NB4 (cell line): ENCODE results near the gene LYPLA2.

Experiments used
- CTCF ChIP-seq: IDR thresholded peaks from one replicate; pipeline ENCODE4 v1.5.1; 2012; ENCODE audit warnings: low read depth, low read length
- POLR2A ChIP-seq: IDR thresholded peaks from 2 replicates; pipeline ENCODE4 v1.6.1; 2011; ENCODE audit warnings: mild to moderate bottlenecking; ENCODE audit not compliant: insufficient read length; ENCODE audit errors: extremely low read depth

DNA sequence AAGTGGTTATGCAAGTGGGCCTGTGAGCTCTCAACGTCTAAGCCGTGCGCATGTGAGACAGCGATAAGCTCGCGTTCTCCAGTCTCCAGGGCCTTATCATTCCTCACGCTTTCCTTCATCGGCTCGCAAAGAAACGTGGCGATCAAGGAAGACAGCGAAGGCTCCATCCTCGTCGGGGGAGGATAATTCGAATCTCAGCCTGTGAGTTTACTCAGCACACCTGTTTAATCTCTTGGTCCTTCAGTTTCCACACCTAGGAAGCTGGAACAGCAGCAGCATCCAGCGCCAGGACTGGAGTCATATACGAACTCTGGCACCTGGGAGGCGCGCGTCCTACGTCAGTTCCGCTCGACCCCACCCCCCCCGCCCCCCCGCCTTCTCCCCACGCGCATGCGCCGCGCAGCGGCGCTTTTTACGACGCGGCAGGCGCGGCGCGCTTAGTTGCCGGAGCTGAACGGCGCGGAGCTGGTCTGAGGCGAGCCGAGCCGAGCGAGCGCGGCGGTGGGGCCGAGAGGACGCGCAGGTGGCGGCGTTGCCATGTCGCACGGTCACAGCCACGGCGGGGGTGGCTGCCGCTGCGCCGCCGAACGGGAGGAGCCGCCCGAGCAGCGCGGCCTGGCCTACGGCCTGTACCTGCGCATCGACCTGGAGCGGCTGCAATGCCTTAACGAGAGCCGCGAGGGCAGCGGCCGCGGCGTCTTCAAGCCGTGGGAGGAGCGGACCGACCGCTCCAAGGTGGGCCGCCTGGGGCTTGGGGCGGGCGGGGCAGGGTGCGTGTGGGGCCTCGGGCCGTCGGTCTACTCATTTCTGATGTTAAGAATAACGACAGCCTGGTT, 12.7 kb upstream of the LYPLA2 start, which contains the start of gene PITHD1:
- TF ChIP-seq CTCF (no peak), POLR2A (peak; percentile 81)
